Measurements from ENCODE around the gene USP9Y.

USP9Y gene

DNA sequence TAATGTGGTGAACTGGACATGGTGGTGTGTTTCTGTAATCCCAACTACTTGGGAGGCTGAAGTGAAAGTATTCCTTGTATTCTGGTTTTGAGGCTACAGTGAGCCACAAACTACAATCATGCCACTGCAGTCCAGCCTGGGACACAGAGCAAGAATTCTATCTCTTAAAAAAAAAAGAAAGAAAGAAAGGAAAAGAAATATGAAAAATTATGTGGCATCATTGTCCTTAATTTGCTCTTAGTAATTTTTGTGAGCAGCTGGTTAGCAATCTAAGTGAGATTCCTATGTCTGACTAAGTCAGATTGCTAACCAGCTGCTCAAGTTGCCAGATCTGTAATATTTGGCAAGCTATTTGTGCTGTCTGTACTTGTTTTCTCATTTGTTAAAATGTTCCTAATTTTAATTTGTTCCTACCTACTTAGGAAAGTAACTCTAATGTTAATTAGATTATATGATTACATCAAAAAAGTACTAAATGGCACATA, 154.8 kb downstream of the USP9Y start:
- no peaks in the 10 kb centered on the region for H3K36me3 ChIP-seq (ENCODE audit: control insufficient read depth in 2 of 2, insufficient read depth in 2 of 2, low read length in 2 of 2)
- no peak overlapping the region for H3K4me3 ChIP-seq (ENCODE audit: low read length in 2 of 2)
- no peaks in the 10 kb centered on the region for H3K9me3 ChIP-seq (ENCODE audit: control insufficient read depth in 2 of 2, low read length in 2 of 2)

DNA sequence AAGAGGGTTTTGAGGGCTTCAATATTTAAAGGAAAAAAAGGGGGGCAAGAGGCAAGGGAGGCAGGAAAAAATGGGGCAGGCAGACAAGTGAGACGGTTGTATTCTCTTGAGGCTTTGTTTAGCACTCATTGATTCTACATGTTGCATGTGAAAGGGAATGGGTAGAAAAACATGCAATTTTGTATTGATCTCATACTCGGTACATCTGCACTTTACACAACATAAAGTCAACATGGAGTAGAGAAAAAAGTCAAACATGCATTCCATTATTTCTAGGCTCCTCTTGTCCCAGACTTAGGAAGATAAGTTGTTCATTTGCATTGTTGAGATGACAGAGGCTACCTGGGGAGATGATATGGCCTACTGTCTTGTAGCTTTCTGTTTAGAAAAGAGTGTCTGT, 166.9 kb downstream of the USP9Y start:
- H3K27me3 ChIP-seq (ENCODE audit: control insufficient read depth in 2 of 2, insufficient read depth in 2 of 2, low read length in 2 of 2): no peaks in the 10 kb centered on the region
- H3K27ac ChIP-seq (ENCODE audit: low read depth in 2 of 2, low read length in 2 of 2): no peak overlapping the region
- no peaks in the 10 kb centered on the region for H3K4me1 ChIP-seq (ENCODE audit: control insufficient read depth in 2 of 2, insufficient read depth in 2 of 2, low read length in 2 of 2)
- no peak overlapping the region for H3K9ac ChIP-seq (ENCODE audit: low read depth in 1 of 2, low read length in 2 of 2)
- no peaks in the 10 kb centered on the region for H3K9me3 ChIP-seq (ENCODE audit: control insufficient read depth in 2 of 2, low read length in 2 of 2)
- H3K36me3 ChIP-seq (ENCODE audit: control insufficient read depth in 2 of 2, insufficient read depth in 2 of 2, low read length in 2 of 2): no peaks in the 10 kb centered on the region
- no peak overlapping the region for H3K4me3 ChIP-seq (ENCODE audit: low read length in 2 of 2)

More for the DNA sequence above, 154.8 kb downstream of the USP9Y start:
- no peak overlapping the region for H3K27ac ChIP-seq (ENCODE audit: low read depth in 2 of 2, low read length in 2 of 2)
- H3K9ac ChIP-seq (ENCODE audit: low read depth in 1 of 2, low read length in 2 of 2): no peak overlapping the region
- H3K27me3 ChIP-seq (ENCODE audit: control insufficient read depth in 2 of 2, insufficient read depth in 2 of 2, low read length in 2 of 2): no peaks in the 10 kb centered on the region
- H3K4me1 ChIP-seq (ENCODE audit: control insufficient read depth in 2 of 2, insufficient read depth in 2 of 2, low read length in 2 of 2): no peaks in the 10 kb centered on the region

GRCh38 chrY:12896973-12897372, 195.9 kb downstream of the USP9Y start:
- no peak overlapping the region for H3K27ac ChIP-seq (ENCODE audit: low read depth in 2 of 2, low read length in 2 of 2)

DNA sequence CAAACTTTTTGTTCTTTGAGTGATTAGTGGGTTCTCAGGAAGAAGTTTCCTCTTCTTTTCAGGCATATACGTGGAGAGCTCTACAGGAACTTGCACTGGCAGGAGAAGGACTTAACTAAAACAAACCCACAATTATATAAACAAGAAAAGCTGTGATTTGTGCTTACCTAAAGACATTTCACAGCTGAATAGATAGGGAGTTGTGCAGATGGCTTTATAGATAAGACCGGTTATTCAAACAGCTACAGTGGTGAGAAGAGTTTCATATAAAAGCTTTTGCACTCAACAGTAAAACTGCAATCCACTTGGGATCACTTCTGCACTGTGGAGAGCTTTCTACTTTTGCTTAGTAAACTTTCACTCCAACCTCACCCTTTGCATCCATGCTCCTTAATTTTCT, 197.6 kb downstream of the USP9Y start:
- Histone ChIP-seq H3K4me1 (ENCODE audit: control insufficient read depth in 2 of 2, insufficient read depth in 2 of 2, low read length in 2 of 2) (no peaks in the 10 kb centered on the region), H3K27me3 (ENCODE audit: control insufficient read depth in 2 of 2, insufficient read depth in 2 of 2, low read length in 2 of 2) (no peaks in the 10 kb centered on the region), H3K36me3 (ENCODE audit: control insufficient read depth in 2 of 2, insufficient read depth in 2 of 2, low read length in 2 of 2) (no peaks in the 10 kb centered on the region), H3K27ac (ENCODE audit: low read depth in 2 of 2, low read length in 2 of 2) (no peak overlapping the region), H3K4me3 (ENCODE audit: low read length in 2 of 2) (no peak overlapping the region), H3K9me3 (ENCODE audit: control insufficient read depth in 2 of 2, low read length in 2 of 2) (no peaks in the 10 kb centered on the region), H3K9ac (ENCODE audit: low read depth in 1 of 2, low read length in 2 of 2) (no peak overlapping the region)

More at GRCh38 chrY:12896973-12897372, 195.9 kb downstream of the USP9Y start:
- Histone ChIP-seq H3K9ac (ENCODE audit: low read depth in 1 of 2, low read length in 2 of 2) (no peak overlapping the region), H3K36me3 (ENCODE audit: control insufficient read depth in 2 of 2, insufficient read depth in 2 of 2, low read length in 2 of 2) (no peaks in the 10 kb centered on the region), H3K4me1 (ENCODE audit: control insufficient read depth in 2 of 2, insufficient read depth in 2 of 2, low read length in 2 of 2) (no peaks in the 10 kb centered on the region), H3K27me3 (ENCODE audit: control insufficient read depth in 2 of 2, insufficient read depth in 2 of 2, low read length in 2 of 2) (no peaks in the 10 kb centered on the region), H3K9me3 (ENCODE audit: control insufficient read depth in 2 of 2, low read length in 2 of 2) (no peaks in the 10 kb centered on the region), H3K4me3 (ENCODE audit: low read length in 2 of 2) (no peak overlapping the region)

- Histone ChIP-seq H3K36me3 (ENCODE audit: control insufficient read depth in 2 of 2, insufficient read depth in 2 of 2, low read length in 2 of 2) (no peaks in the 10 kb centered on the region), H3K27ac (ENCODE audit: low read depth in 2 of 2, low read length in 2 of 2) (no peak within 1 kb of the TSS), H3K9me3 (ENCODE audit: control insufficient read depth in 2 of 2, low read length in 2 of 2) (no peaks in the 10 kb centered on the region), H3K9ac (ENCODE audit: low read depth in 1 of 2, low read length in 2 of 2) (no peak within 1 kb of the TSS), H3K4me3 (ENCODE audit: low read length in 2 of 2) (no peak within 1 kb of the TSS), H3K27me3 (ENCODE audit: control insufficient read depth in 2 of 2, insufficient read depth in 2 of 2, low read length in 2 of 2) (no peaks in the 10 kb centered on the region), H3K4me1 (ENCODE audit: control insufficient read depth in 2 of 2, insufficient read depth in 2 of 2, low read length in 2 of 2) (no peaks in the 10 kb centered on the region)
These were observed 203.8 kb downstream of the USP9Y start, which contains the start of gene DDX3Y for GRCh38 chrY:12904618-12905516. Gene DDX3Y, plus strand, starts transcription at chrY:12904868. Its CDS starts 69 bp downstream, at chrY:12904937.

- Histone ChIP-seq H3K9me3 (ENCODE audit: control insufficient read depth in 2 of 2, low read length in 2 of 2) (no peaks in the 10 kb centered on the region), H3K36me3 (ENCODE audit: control insufficient read depth in 2 of 2, insufficient read depth in 2 of 2, low read length in 2 of 2) (no peaks in the 10 kb centered on the region), H3K4me3 (ENCODE audit: low read length in 2 of 2) (no peak overlapping the region), H3K27me3 (ENCODE audit: control insufficient read depth in 2 of 2, insufficient read depth in 2 of 2, low read length in 2 of 2) (no peaks in the 10 kb centered on the region), H3K27ac (ENCODE audit: low read depth in 2 of 2, low read length in 2 of 2) (no peak overlapping the region), H3K4me1 (ENCODE audit: control insufficient read depth in 2 of 2, insufficient read depth in 2 of 2, low read length in 2 of 2) (no peaks in the 10 kb centered on the region), H3K9ac (ENCODE audit: low read depth in 1 of 2, low read length in 2 of 2) (no peak overlapping the region)
These were observed 204.5 kb downstream of the USP9Y start for GRCh38 chrY:12905517-12905872.

DNA sequence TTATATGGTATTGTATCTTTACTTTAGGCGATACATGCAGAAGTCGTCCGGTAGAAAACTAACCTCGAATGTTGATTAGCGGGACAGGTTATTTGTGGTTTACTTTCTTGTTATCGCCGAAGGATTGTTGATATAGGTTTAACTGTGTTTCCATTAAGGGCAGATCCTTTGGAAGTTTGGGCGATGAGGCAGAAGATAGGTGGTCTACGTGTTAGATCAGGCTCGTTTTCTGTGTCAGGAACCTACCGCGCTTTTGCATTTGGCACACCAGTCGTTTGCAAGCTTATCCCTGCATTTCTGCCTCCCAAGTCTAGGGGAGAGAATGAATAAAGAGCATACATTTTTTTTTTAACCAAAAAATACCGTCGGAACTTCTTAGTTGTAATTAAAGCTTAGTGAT, 204.9 kb downstream of the USP9Y start:
- H3K27ac ChIP-seq (ENCODE audit: low read depth in 2 of 2, low read length in 2 of 2): no peak overlapping the region
- H3K4me3 ChIP-seq (ENCODE audit: low read length in 2 of 2): no peak overlapping the region

More for the DNA sequence above, 204.9 kb downstream of the USP9Y start:
- H3K36me3 ChIP-seq (ENCODE audit: control insufficient read depth in 2 of 2, insufficient read depth in 2 of 2, low read length in 2 of 2): no peaks in the 10 kb centered on the region
- H3K9ac ChIP-seq (ENCODE audit: low read depth in 1 of 2, low read length in 2 of 2): no peak overlapping the region
- no peaks in the 10 kb centered on the region for H3K4me1 ChIP-seq (ENCODE audit: control insufficient read depth in 2 of 2, insufficient read depth in 2 of 2, low read length in 2 of 2)
- H3K27me3 ChIP-seq (ENCODE audit: control insufficient read depth in 2 of 2, insufficient read depth in 2 of 2, low read length in 2 of 2): no peaks in the 10 kb centered on the region
- no peaks in the 10 kb centered on the region for H3K9me3 ChIP-seq (ENCODE audit: control insufficient read depth in 2 of 2, low read length in 2 of 2)
